BLaER1 (cell line): Measurements from ENCODE around the gene ADSS1.

Experiments used
- H3K27ac ChIP-seq: shearing (Covaris generic); formaldehyde crosslinking; 2 replicates; pipeline ENCODE4 v1.8.1; 2022
- H3K27me3 ChIP-seq: shearing (Covaris generic); formaldehyde crosslinking; 2 replicates; pipeline ENCODE4 v1.8.1; 2022
- H3K36me3 ChIP-seq: shearing (Covaris generic); formaldehyde crosslinking; 2 replicates; pipeline ENCODE4 v1.8.1; 2022
- H3K4me1 ChIP-seq: shearing (Covaris generic); formaldehyde crosslinking; 2 replicates; pipeline ENCODE4 v1.8.1; 2022
- H3K4me2 ChIP-seq: shearing (Covaris generic); formaldehyde crosslinking; 2 replicates; pipeline ENCODE4 v1.8.1; 2022
- H3K4me3 ChIP-seq: shearing (Covaris generic); formaldehyde crosslinking; 2 replicates; pipeline ENCODE4 v1.8.1; 2022
- H3K9ac ChIP-seq: shearing (Covaris generic); formaldehyde crosslinking; 2 replicates; pipeline ENCODE4 v1.8.1; 2022
- H3K9me3 ChIP-seq: shearing (Covaris generic); formaldehyde crosslinking; 2 replicates; pipeline ENCODE4 v1.8.1; 2022
- H4K20me1 ChIP-seq: shearing (Covaris generic); formaldehyde crosslinking; 2 replicates; pipeline ENCODE4 v1.8.1; 2022
- Cebpa-rat ChIP-seq: shearing (Covaris generic); IDR thresholded peaks from 2 replicates; pipeline ENCODE4 v1.8.1; 2022

The ADSS1 gene

DNA sequence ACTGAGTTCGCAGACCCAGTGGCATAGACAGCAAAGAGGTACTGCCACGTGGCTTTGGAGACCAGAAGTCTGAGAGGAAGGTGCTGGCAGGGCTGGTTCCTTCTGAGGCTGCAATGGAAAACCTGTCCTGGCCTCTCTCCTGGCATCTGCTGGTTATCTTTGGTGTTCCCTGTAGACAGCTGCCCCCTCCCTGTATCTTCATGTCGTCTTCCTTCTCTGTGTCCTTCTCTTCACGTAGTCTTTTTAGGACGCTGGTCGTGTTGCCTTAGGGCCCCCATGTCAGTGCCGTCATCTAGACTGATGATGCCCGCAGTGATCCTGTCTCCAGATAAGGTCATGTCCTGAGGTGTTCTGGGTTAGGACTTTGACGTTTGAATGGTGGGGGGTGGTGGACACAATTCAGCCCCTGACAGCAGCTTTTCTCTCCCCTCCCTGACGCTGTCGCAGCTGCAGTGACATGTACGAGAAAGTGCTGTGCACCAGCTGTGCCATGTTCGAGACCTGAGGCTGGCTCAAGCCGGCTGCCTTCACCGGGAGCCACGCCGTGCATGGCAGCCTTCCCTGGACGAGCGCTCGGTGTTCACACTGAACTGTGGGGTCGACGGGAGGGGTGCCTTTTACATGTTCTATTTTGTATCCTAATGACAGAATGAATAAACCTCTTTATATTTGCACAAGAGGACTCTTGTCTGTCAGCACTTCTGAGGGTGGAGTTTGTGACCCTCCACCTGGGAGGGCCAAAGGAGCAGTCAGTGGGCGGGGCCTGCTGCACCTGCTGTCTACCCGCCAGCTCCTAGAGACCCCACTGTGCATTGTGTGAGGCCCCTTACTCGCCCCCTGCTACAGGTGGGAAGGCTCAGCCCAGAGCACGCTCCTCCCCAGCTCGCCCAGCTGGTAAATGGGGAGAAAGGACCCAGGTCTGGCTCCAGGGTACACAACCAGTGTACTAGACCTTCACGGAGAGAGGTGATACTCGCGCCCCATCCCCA is 35.2 kb downstream of the ADSS1 start:
- no peak for TF ChIP-seq Cebpa-rat
- Histone ChIP-seq H3K27me3 (no peaks in the 10 kb centered on the region), H4K20me1 (peaks cover 75% of the 10 kb centered on the region), H3K4me3 (no peak overlapping the region), H3K4me1 (peaks cover 35% of the 10 kb centered on the region), H3K27ac (no peak overlapping the region), H3K9me3 (no peaks in the 10 kb centered on the region), H3K9ac (no peak overlapping the region), H3K36me3 (peaks cover 91% of the 10 kb centered on the region), H3K4me2 (no peak overlapping the region)

DNA sequence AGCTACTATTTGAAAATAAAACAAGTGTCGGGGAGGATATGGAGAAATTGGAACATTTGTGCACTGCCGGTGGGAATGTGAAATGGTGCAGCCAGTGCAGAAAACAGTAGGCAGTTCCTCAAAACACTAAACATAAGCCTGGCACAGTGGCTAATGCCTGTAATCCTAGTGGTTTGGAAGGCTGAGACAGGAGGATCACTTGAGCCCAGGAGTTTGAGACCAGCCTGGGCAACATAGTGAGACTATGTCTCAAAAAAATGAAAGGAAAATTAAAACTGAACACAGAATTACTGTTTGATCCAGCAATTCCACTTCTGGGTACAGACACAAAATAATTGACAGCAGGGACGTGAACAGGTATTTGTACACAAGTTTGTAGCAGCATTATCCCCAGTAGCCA is 41.5 kb downstream of the ADSS1 start:
- no peak for TF ChIP-seq Cebpa-rat
- peaks cover 57% of the 10 kb centered on the region for H3K36me3 ChIP-seq
- peaks cover 21% of the 10 kb centered on the region for H3K4me1 ChIP-seq
- no peak overlapping the region for H3K27ac ChIP-seq
- no peak overlapping the region for H3K9ac ChIP-seq
- peaks cover 14% of the 10 kb centered on the region; the same call in 1 of the 2 replicates for H3K9me3 ChIP-seq
- no peaks in the 10 kb centered on the region for H3K27me3 ChIP-seq
- H3K4me3 ChIP-seq = no peak overlapping the region
- H3K4me2 ChIP-seq = no peak overlapping the region
- H4K20me1 ChIP-seq = peaks cover 29% of the 10 kb centered on the region

DNA sequence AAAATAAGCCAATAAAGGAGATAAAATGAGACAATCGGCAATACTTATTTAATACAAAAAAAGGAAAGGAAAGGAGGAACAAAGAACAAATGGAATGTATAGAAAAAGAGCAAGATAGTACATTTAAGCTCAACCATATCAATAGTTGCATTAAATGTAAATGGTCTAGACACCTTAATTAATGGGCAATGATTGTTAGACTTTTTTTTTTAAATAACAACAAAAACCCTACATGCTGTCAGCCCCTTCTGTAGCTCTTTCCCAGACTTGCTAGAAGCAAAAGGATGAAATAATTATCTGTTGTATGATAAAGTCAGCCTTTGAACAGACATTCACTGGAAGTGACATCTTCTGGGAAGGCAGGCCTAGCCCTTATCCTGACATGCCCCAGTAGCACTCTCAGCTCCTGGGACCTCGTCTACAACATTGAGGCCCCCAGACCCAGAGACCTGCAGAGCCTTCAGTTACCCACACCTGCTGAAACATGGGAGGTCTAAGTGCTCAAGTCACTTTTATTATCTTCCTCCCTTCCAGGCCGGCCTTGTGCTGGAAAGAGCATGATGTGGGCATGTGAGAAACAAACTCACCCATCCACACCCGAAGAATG is 42.3 kb downstream of the ADSS1 start:
- no peak overlapping the region for H3K4me3 ChIP-seq
- peaks cover 21% of the 10 kb centered on the region for H4K20me1 ChIP-seq
- H3K9ac ChIP-seq = no peak overlapping the region
- H3K36me3 ChIP-seq = peaks cover 57% of the 10 kb centered on the region
- H3K27me3 ChIP-seq = no peaks in the 10 kb centered on the region
- no peak overlapping the region for H3K4me2 ChIP-seq
- H3K9me3 ChIP-seq = peaks cover 19% of the 10 kb centered on the region
- TF ChIP-seq Cebpa-rat = no peak
- H3K27ac ChIP-seq = no peak overlapping the region
- H3K4me1 ChIP-seq = peaks cover 21% of the 10 kb centered on the region

DNA sequence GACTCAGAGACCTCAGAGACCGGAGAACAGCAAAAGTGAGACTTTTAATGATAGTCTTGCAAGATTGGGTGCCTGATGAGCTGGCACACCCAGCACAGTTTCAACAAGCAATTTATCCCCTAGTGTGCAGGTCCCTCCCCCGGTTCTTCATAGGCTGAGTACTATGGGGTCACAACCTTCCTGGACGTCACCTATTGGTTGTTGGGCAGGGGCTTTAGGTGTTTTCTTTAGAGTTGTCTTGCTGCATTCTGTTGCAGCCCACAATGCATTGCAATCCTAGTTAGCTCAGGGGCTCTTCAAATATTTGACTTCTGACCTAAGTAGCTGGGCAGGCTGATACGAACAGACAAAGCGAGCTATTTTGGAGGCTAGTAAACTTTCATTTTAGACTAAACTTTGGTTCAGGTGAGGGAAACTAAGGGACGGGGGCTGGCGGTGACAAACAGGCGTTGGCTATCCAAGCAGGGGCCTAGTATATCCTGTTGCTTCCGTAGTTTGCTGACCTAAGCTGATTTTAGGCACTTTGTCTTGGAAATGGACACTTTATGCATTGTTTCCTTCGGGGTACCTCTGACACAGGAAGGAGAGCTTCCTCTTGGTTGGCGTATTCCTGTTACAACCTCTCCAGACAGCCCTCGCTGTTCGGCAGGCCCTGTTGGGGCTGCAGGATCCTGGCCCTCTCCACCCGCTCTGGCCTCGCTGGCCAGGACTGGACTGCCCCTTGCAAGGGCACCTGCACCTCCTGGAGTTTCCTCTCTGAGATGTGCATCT is 43.0 kb downstream of the ADSS1 start:
- no peak overlapping the region for H3K4me2 ChIP-seq
- peaks cover 26% of the 10 kb centered on the region for H3K9me3 ChIP-seq
- peaks cover 21% of the 10 kb centered on the region for H3K4me1 ChIP-seq
- peaks cover 57% of the 10 kb centered on the region for H3K36me3 ChIP-seq
- TF ChIP-seq Cebpa-rat = no peak
- H4K20me1 ChIP-seq = peaks cover 20% of the 10 kb centered on the region
- H3K4me3 ChIP-seq = no peak overlapping the region
- H3K9ac ChIP-seq = no peak overlapping the region
- H3K27ac ChIP-seq = no peak overlapping the region
- H3K27me3 ChIP-seq = no peaks in the 10 kb centered on the region

DNA sequence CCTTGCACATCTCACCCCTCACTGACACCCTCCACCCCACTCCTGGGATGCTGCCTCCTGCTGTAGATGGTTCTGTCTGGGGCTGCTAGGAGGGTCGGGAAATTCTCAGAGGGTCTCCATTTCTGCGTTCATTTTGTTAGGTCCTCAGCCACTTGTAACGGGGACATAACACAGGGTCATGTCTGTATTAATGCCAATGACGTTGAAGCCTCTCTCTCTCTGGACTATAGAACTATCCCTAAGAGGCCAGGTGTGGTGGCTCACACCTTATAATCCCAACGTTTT is 43.5 kb downstream of the ADSS1 start:
- peaks cover 25% of the 10 kb centered on the region for H4K20me1 ChIP-seq
- peaks cover 57% of the 10 kb centered on the region for H3K36me3 ChIP-seq
- no peak overlapping the region for H3K4me3 ChIP-seq
- no peak overlapping the region for H3K4me2 ChIP-seq
- peaks cover 21% of the 10 kb centered on the region for H3K4me1 ChIP-seq
- H3K9ac ChIP-seq = no peak overlapping the region
- H3K9me3 ChIP-seq = peaks cover 31% of the 10 kb centered on the region
- H3K27ac ChIP-seq = no peak overlapping the region
- TF ChIP-seq Cebpa-rat = no peak
- H3K27me3 ChIP-seq = no peaks in the 10 kb centered on the region

DNA sequence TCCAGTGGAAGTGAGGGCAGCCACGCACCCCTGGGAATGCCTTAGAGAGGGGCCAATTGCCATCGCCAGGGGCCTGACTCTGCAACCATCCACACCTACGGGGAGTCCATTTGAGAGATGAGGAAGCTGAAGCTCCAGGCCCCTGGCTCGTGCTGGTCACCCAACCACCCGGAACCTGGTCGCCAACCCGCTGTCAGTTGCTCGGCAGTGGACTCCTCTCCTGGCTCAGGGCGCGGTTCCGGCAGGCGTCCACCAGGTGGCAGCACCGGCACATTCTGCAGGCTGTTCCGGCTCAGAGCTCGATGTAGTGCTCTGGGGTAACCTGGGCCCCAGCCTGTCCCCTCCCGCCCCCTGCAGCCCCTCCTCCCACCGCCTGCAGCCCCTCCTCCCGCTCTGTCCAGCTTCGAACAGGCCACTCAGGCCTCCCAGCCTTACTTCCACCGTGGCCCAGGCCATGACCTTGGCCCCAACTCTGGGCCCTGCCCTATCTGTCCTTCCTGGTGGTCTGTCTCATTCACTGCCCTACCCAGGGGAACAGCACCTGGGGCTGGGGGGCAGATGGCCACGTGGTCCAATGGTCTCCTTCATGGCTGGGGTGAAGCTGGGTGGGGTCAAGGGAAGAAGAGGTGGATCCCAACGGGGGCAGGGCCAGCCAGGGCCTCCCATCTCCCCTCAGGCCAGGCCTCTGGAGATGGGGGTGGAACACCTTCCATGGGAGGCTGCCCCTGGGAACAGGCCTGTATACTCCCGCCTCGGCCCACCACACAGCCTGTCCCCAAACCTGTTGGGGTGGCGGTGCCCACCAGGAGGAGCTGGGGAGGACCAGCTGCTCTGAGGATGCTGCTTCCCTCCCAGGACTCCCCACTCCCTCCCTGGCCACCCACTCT is 44.7 kb downstream of the ADSS1 start:
- H3K4me2 ChIP-seq = peak overlapping the region; percentile 70
- peaks cover 34% of the 10 kb centered on the region for H4K20me1 ChIP-seq
- H3K9ac ChIP-seq = peak overlapping the region; percentile 58; the same call in 1 of the 2 replicates
- peaks cover 61% of the 10 kb centered on the region for H3K36me3 ChIP-seq
- peak overlapping the region; percentile 41; the same call in 1 of the 2 replicates for H3K27ac ChIP-seq
- H3K27me3 ChIP-seq = no peaks in the 10 kb centered on the region
- H3K4me3 ChIP-seq = no peak overlapping the region
- TF ChIP-seq Cebpa-rat = no peak
- peaks cover 33% of the 10 kb centered on the region for H3K9me3 ChIP-seq
- peaks cover 21% of the 10 kb centered on the region for H3K4me1 ChIP-seq

DNA sequence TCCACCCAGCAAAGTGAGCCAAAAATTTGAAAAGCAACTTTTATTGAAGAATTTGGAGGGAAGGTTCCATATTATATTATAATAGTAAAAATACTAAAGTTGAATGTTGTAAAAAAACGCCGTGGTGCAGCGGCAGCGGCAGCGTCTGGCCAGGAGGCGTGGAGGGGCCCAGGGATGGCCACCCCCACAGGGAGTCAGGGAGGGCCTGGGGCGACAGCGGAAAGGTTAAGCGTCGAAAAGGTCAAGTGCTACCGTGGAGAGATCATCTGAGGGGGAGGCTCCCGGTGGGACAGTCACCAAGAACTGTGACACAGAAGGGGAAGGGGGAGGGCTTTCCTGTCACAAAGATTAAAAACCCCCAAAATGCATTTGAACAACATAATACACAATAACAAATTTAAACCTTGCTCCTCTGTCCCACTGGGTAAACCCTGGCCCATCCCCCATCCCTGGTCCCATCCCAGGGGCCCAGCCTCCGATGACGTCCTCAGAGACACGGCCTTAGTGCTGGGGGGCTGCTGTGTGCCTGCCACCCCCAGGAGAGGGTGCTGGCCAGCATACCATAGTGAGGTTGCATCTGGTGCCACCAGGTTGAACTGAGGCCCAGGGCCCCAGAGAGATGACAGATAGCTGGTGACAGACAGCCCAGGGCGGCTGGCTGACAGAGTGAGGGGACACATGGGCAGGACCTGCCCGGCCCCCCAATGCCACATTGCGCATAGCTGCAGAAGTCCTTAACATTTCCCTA is 45.5 kb downstream of the ADSS1 start:
- Histone ChIP-seq H3K27me3 (no peaks in the 10 kb centered on the region), H4K20me1 (peaks cover 40% of the 10 kb centered on the region), H3K4me2 (peak overlapping the region; percentile 50), H3K9ac (peak overlapping the region; percentile 4; the same call in 1 of the 2 replicates), H3K27ac (peak overlapping the region; percentile 41; the same call in 1 of the 2 replicates), H3K9me3 (peaks cover 33% of the 10 kb centered on the region), H3K4me3 (no peak overlapping the region), H3K36me3 (peaks cover 69% of the 10 kb centered on the region), H3K4me1 (peaks cover 21% of the 10 kb centered on the region)
- no peak for TF ChIP-seq Cebpa-rat

DNA sequence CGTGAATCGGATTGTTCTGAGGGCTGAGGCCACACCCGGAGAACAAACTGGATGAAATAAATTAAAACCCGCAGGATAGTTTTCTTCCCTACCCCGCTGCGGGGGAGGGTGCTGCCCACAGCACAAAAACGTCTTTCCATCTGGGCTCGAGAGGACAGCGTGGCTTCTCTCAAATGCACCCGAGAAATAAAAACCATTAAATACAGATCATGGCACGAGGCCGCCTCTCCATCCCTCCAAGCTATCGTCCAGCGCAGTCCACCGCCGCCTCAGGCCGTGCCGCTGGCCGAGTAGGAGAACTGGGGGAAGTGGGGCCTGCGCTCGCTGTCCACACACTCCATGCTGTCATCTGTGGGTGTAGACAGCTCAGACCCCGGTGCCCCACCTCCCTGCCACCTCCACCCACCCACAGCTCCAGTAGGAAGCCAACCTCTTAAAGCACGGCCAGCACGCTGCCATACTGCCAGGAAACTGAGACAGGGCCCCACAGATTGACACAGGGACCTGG is 46.1 kb downstream of the ADSS1 start:
- Histone ChIP-seq H3K27ac (no peak overlapping the region), H3K4me2 (no peak overlapping the region), H3K4me1 (peaks cover 21% of the 10 kb centered on the region), H3K9me3 (peaks cover 33% of the 10 kb centered on the region), H4K20me1 (peaks cover 41% of the 10 kb centered on the region), H3K9ac (no peak overlapping the region), H3K36me3 (peaks cover 75% of the 10 kb centered on the region), H3K4me3 (no peak overlapping the region), H3K27me3 (no peaks in the 10 kb centered on the region)
- no peak for TF ChIP-seq Cebpa-rat
